ENCODE results near the gene LSG1.

The LSG1 gene

GRCh38 chr3:194680888-194681615 is 9.1 kb upstream of the LSG1 start:
- no peak overlapping the region for H3K4ac ChIP-seq (ENCODE audit: low read length)
- H4K91ac ChIP-seq (ENCODE audit: low read depth, low read length, poor library complexity), result no peak overlapping the region
- no peak overlapping the region for H3K23ac ChIP-seq (ENCODE audit: low read depth, low read length, poor library complexity)
- no peak overlapping the region for H3K18ac ChIP-seq (ENCODE audit: low read length)
- H3K9me3 ChIP-seq (replicated peaks in 1 of 2; ENCODE audit: control insufficient read depth in 2 of 2, insufficient read depth in 1 of 2, low read depth in 1 of 2, low read length in 2 of 2), result no peaks in the 10 kb centered on the region
- H2AK5ac ChIP-seq (ENCODE audit: low read depth, low read length), result no peak overlapping the region
- no peak for DNase-seq (ENCODE audit: low spot score)
- H3K27ac ChIP-seq (replicated peaks; ENCODE audit: low read length), result no peak overlapping the region
- no peak overlapping the region for H2AFZ ChIP-seq (ENCODE audit: low read length)
- H2BK15ac ChIP-seq (ENCODE audit: low read length), result no peak overlapping the region
- H3K27me3 ChIP-seq (ENCODE audit: control insufficient read depth in 3 of 3, insufficient read depth in 3 of 3, low read depth in 1 of 3, low read length in 3 of 3), result peaks cover 2 to 16% (median 10%) of the 10 kb centered on the region in 3 experiments
- H3K14ac ChIP-seq (ENCODE audit: low read length), result no peak overlapping the region
- no CpG with 5 or more reads among the region's 11 CpGs for WGBS, 2 donors (ENCODE audit: extremely low coverage in 2 of 2, insufficient read length in 2 of 2, insufficient replicate concordance in 1 of 2)
- no peaks in the 10 kb centered on the region for H3K4me1 ChIP-seq (ENCODE audit: control insufficient read depth in 2 of 2, insufficient read depth in 1 of 2, low read depth in 1 of 2, low read length in 2 of 2)
- no peak overlapping the region for H3K4me2 ChIP-seq (ENCODE audit: insufficient read depth, low read length, poor library complexity, severe bottlenecking)
- H2BK120ac ChIP-seq (ENCODE audit: low read depth, low read length), result no peak overlapping the region
- H2BK5ac ChIP-seq (ENCODE audit: low read length), result no peak overlapping the region
- no peaks in the 10 kb centered on the region for H3K36me3 ChIP-seq (replicated peaks in 1 of 2; ENCODE audit: control insufficient read depth in 2 of 2, insufficient read depth in 2 of 2, low read length in 2 of 2)
- no peak overlapping the region for H4K8ac ChIP-seq (ENCODE audit: low read depth, low read length)
- H3K79me1 ChIP-seq (ENCODE audit: low read depth, low read length), result no peaks in the 10 kb centered on the region
- no peak overlapping the region for H2BK12ac ChIP-seq (ENCODE audit: low read length)
- no peak overlapping the region for H3K9ac ChIP-seq (ENCODE audit: low read depth, low read length, poor library complexity)
- H3K4me3 ChIP-seq (ENCODE audit: low read length in 2 of 2), result no peak overlapping the region

DNA sequence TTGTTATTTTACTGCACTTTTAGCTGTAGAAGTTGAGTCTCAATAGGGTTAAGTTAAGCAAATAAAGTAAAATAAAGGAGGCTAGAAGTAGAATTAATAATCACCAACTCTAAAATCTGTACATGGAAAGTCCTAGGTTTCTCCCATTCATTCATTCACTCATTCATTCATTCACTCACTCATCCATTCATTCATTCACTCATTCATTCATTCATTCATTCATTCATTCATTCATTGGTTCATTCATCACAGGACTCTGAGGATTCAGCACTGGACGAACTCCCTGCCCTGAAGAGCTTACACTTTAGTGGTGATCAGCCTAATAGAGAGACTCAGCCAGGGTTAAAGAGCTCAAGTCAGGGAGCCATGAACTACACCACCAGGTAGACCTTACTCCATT is 4.5 kb upstream of the LSG1 start:
- H3K27me3 ChIP-seq (ENCODE audit: control insufficient read depth in 3 of 3, insufficient read depth in 3 of 3, low read depth in 1 of 3, low read length in 3 of 3), result peaks cover 0 to 14% (median 0%) of the 10 kb centered on the region in 3 experiments
- H3K4me2 ChIP-seq (ENCODE audit: insufficient read depth, low read length, poor library complexity, severe bottlenecking), result no peak overlapping the region
- no peaks in the 10 kb centered on the region for H3K4me1 ChIP-seq (ENCODE audit: control insufficient read depth in 2 of 2, insufficient read depth in 1 of 2, low read depth in 1 of 2, low read length in 2 of 2)
- no peak overlapping the region for H2BK5ac ChIP-seq (ENCODE audit: low read length)
- H3K14ac ChIP-seq (ENCODE audit: low read length), result no peak overlapping the region
- no peak overlapping the region for H3K18ac ChIP-seq (ENCODE audit: low read length)
- H2AK5ac ChIP-seq (ENCODE audit: low read depth, low read length), result no peak overlapping the region
- H2BK15ac ChIP-seq (ENCODE audit: low read length), result no peak overlapping the region
- H4K91ac ChIP-seq (ENCODE audit: low read depth, low read length, poor library complexity), result no peak overlapping the region
- no peaks in the 10 kb centered on the region for H3K36me3 ChIP-seq (replicated peaks in 1 of 2; ENCODE audit: control insufficient read depth in 2 of 2, insufficient read depth in 2 of 2, low read length in 2 of 2)
- H2BK12ac ChIP-seq (ENCODE audit: low read length), result no peak overlapping the region
- no peak overlapping the region for H2AFZ ChIP-seq (ENCODE audit: low read length)
- WGBS, 2 donors (ENCODE audit: extremely low coverage in 2 of 2, insufficient read length in 2 of 2, insufficient replicate concordance in 1 of 2), result no CpG with 5 or more reads among the region's 1 CpG
- no peak overlapping the region for H3K23ac ChIP-seq (ENCODE audit: low read depth, low read length, poor library complexity)
- peaks cover 2% of the 10 kb centered on the region for H3K79me1 ChIP-seq (ENCODE audit: low read depth, low read length)
- no peaks in the 10 kb centered on the region for H3K9me3 ChIP-seq (replicated peaks in 1 of 2; ENCODE audit: control insufficient read depth in 2 of 2, insufficient read depth in 1 of 2, low read depth in 1 of 2, low read length in 2 of 2)
- no peak for DNase-seq (ENCODE audit: low spot score)
- no peak overlapping the region for H4K8ac ChIP-seq (ENCODE audit: low read depth, low read length)
- no peak overlapping the region for H2BK120ac ChIP-seq (ENCODE audit: low read depth, low read length)
- no peak overlapping the region for H3K9ac ChIP-seq (ENCODE audit: low read depth, low read length, poor library complexity)
- H3K27ac ChIP-seq (replicated peaks; ENCODE audit: low read length), result no peak overlapping the region
- H3K4me3 ChIP-seq (ENCODE audit: low read length in 2 of 2), result no peak overlapping the region
- no peak overlapping the region for H3K4ac ChIP-seq (ENCODE audit: low read length)

DNA sequence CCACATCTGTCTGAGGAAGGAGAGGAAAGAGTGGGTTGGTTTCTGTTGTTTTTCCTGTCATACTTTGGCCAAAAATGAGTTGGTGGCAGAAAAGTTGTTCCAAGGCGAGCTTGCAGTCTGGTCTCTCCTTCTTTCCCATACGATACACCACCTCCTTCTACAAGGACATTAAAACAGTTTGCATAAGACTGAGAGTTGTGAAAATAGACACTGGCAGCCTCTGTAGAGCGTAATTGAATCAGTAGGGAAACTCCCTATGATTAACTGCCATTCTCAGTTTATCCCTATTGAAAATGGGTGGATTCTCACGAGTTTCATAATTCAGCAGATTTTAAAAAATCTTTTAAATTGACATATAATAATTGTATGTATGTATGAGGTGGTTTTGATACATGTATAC is 3.7 kb upstream of the LSG1 start:
- H4K91ac ChIP-seq (ENCODE audit: low read depth, low read length, poor library complexity), result no peak overlapping the region
- H3K9ac ChIP-seq (ENCODE audit: low read depth, low read length, poor library complexity), result no peak overlapping the region
- H3K79me1 ChIP-seq (ENCODE audit: low read depth, low read length), result peaks cover 4% of the 10 kb centered on the region
- H3K4ac ChIP-seq (ENCODE audit: low read length), result no peak overlapping the region
- H2BK12ac ChIP-seq (ENCODE audit: low read length), result no peak overlapping the region
- no peak overlapping the region for H2BK120ac ChIP-seq (ENCODE audit: low read depth, low read length)
- H2AFZ ChIP-seq (ENCODE audit: low read length), result peak overlapping the region; percentile 54
- H3K4me2 ChIP-seq (ENCODE audit: insufficient read depth, low read length, poor library complexity, severe bottlenecking), result no peak overlapping the region
- H3K36me3 ChIP-seq (replicated peaks in 1 of 2; ENCODE audit: control insufficient read depth in 2 of 2, insufficient read depth in 2 of 2, low read length in 2 of 2), result no peaks in the 10 kb centered on the region
- peaks cover 0 to 10% (median 0%) of the 10 kb centered on the region in 3 experiments for H3K27me3 ChIP-seq (ENCODE audit: control insufficient read depth in 3 of 3, insufficient read depth in 3 of 3, low read depth in 1 of 3, low read length in 3 of 3)
- H4K8ac ChIP-seq (ENCODE audit: low read depth, low read length), result no peak overlapping the region
- no peaks in the 10 kb centered on the region for H3K9me3 ChIP-seq (replicated peaks in 1 of 2; ENCODE audit: control insufficient read depth in 2 of 2, insufficient read depth in 1 of 2, low read depth in 1 of 2, low read length in 2 of 2)
- no CpG with 5 or more reads among the region's 4 CpGs for WGBS, 2 donors (ENCODE audit: extremely low coverage in 2 of 2, insufficient read length in 2 of 2, insufficient replicate concordance in 1 of 2)
- H3K4me3 ChIP-seq (ENCODE audit: low read length in 2 of 2), result no peak overlapping the region
- no peak overlapping the region for H2BK5ac ChIP-seq (ENCODE audit: low read length)
- no peak for DNase-seq (ENCODE audit: low spot score)
- H3K27ac ChIP-seq (replicated peaks; ENCODE audit: low read length), result no peak overlapping the region
- H2AK5ac ChIP-seq (ENCODE audit: low read depth, low read length), result no peak overlapping the region
- no peak overlapping the region for H2BK15ac ChIP-seq (ENCODE audit: low read length)
- H3K4me1 ChIP-seq (ENCODE audit: control insufficient read depth in 2 of 2, insufficient read depth in 1 of 2, low read depth in 1 of 2, low read length in 2 of 2), result peaks cover 3 to 6% of the 10 kb centered on the region in 2 donors
- no peak overlapping the region for H3K18ac ChIP-seq (ENCODE audit: low read length)
- H3K14ac ChIP-seq (ENCODE audit: low read length), result no peak overlapping the region
- no peak overlapping the region for H3K23ac ChIP-seq (ENCODE audit: low read depth, low read length, poor library complexity)

DNA sequence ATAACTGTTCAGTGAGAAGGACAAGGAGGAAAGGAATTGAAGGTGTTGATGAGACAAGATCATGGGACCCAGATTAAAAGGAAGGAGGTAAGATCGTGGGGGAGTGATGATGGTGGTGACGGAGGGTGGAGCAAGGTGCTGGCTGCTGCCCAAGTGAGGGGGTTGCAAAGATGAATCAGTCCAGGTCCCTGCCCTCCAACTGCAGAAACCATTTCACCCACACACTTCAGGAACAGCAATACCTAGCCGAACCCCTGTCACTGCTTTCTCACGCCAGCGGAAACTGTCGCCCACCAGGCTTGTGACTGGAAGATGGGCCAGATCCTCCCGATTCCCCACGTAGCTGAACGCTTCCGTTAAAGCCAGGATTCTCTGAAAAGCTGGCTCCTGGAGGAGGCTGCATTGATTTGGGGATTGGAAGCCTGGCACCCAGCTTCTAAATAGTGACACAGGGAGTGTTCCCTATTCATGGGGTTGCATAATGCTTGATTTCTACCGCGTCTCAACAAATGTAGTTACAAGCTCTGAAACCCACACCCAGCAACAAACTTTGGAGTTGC is 3.2 kb upstream of the LSG1 start:
- no peak overlapping the region for H2BK5ac ChIP-seq (ENCODE audit: low read length)
- H2BK120ac ChIP-seq (ENCODE audit: low read depth, low read length), result no peak overlapping the region
- no peak overlapping the region for H2AK5ac ChIP-seq (ENCODE audit: low read depth, low read length)
- H4K91ac ChIP-seq (ENCODE audit: low read depth, low read length, poor library complexity), result peak overlapping the region; percentile 32
- H4K8ac ChIP-seq (ENCODE audit: low read depth, low read length), result no peak overlapping the region
- peak overlapping the region; percentile 54 for H2AFZ ChIP-seq (ENCODE audit: low read length)
- H3K36me3 ChIP-seq (replicated peaks in 1 of 2; ENCODE audit: control insufficient read depth in 2 of 2, insufficient read depth in 2 of 2, low read length in 2 of 2), result no peaks in the 10 kb centered on the region
- no peak overlapping the region for H3K23ac ChIP-seq (ENCODE audit: low read depth, low read length, poor library complexity)
- H3K9ac ChIP-seq (ENCODE audit: low read depth, low read length, poor library complexity), result no peak overlapping the region
- H3K79me1 ChIP-seq (ENCODE audit: low read depth, low read length), result peaks cover 4% of the 10 kb centered on the region
- no peak overlapping the region for H3K18ac ChIP-seq (ENCODE audit: low read length)
- no peaks in the 10 kb centered on the region for H3K9me3 ChIP-seq (replicated peaks in 1 of 2; ENCODE audit: control insufficient read depth in 2 of 2, insufficient read depth in 1 of 2, low read depth in 1 of 2, low read length in 2 of 2)
- peaks cover 0 to 10% (median 0%) of the 10 kb centered on the region in 3 experiments for H3K27me3 ChIP-seq (ENCODE audit: control insufficient read depth in 3 of 3, insufficient read depth in 3 of 3, low read depth in 1 of 3, low read length in 3 of 3)
- peaks cover 4 to 6% of the 10 kb centered on the region in 2 donors for H3K4me1 ChIP-seq (ENCODE audit: control insufficient read depth in 2 of 2, insufficient read depth in 1 of 2, low read depth in 1 of 2, low read length in 2 of 2)
- no peak overlapping the region for H3K4me2 ChIP-seq (ENCODE audit: insufficient read depth, low read length, poor library complexity, severe bottlenecking)
- H2BK12ac ChIP-seq (ENCODE audit: low read length), result no peak overlapping the region
- no peak overlapping the region for H3K14ac ChIP-seq (ENCODE audit: low read length)
- DNase-seq (ENCODE audit: low spot score), result no peak
- H3K4me3 ChIP-seq (ENCODE audit: low read length in 2 of 2), result no peak overlapping the region
- H3K27ac ChIP-seq (replicated peaks; ENCODE audit: low read length), result no peak overlapping the region
- H2BK15ac ChIP-seq (ENCODE audit: low read length), result no peak overlapping the region
- WGBS, 2 donors (ENCODE audit: extremely low coverage in 2 of 2, insufficient read length in 2 of 2, insufficient replicate concordance in 1 of 2), result no CpG with 5 or more reads among the region's 12 CpGs
- H3K4ac ChIP-seq (ENCODE audit: low read length), result no peak overlapping the region

Measured in neuronal stem cell (in vitro differentiated cells).